IMR-90 (cell line): ENCODE data around the gene KIAA1614. TPM values are rescaled to one million over a fixed set of nuclear protein-coding genes. Genes with fewer than 3 reads are reported as not detected.

Experiments used
- ATAC-seq: fragments of 200-7000 bp; cut with Tn5 transposase; 2 replicates; pipeline ENCODE4 v1.9.1; 2020; ENCODE audit warnings: low read depth, mild to moderate bottlenecking, moderate library complexity
- BruUV-seq: library from RNA; stranded (reverse); fragments of 400-500 nt; replicated peaks from 2 replicates; lab custom pipeline; 2021; lab: Mats Ljungman, UMichigan
- CTCF ChIA-PET: fragments of 300-600 bp; formaldehyde crosslinking; extraction: SDS; loops from one replicate; lab custom pipeline; 2021; ENCODE audit warnings: antibody characterized with exemption; lab: Yijun Ruan, JAX
- POLR2A ChIA-PET: fragments of 300-600 bp; sonication (Branson Sonifier 250); formaldehyde crosslinking; loops from one replicate; lab custom pipeline; 2022; ENCODE audit warnings: antibody characterized with exemption; ENCODE audit not compliant: unreplicated experiment; lab: Charles Lee
- DNase-seq: peaks from one replicate; pipeline ENCODE4 v3.0.0; 2013
- H2AFZ ChIP-seq: replicated peaks from 2 replicates; pipeline ENCODE3; 2013; ENCODE audit warnings: low read length, mild to moderate bottlenecking; ENCODE audit not compliant: poor library complexity
- H2AK5ac ChIP-seq: 2 replicates; pipeline ENCODE4 v1.6.1; 2013; ENCODE audit warnings: low read depth, low read length, inconsistent platforms
- H2AK9ac ChIP-seq: replicated peaks from 2 replicates; pipeline ENCODE3; 2013; ENCODE audit warnings: mild to moderate bottlenecking, low read depth, low read length, moderate library complexity; ENCODE audit not compliant: poor library complexity
- H2BK120ac ChIP-seq: 2 replicates; pipeline ENCODE4 v1.6.1; 2013; ENCODE audit warnings: low read depth, low read length, inconsistent platforms
- H2BK15ac ChIP-seq: 3 replicates; pipeline ENCODE4 v1.6.1; 2013; ENCODE audit warnings: low read depth, low read length, inconsistent platforms
- H2BK20ac ChIP-seq: 2 replicates; pipeline ENCODE4 v1.6.1; 2013; ENCODE audit warnings: low read depth, mild to moderate bottlenecking, inconsistent platforms, low read length, moderate library complexity
- H2BK5ac ChIP-seq: 2 replicates; pipeline ENCODE4 v1.6.1; 2013; ENCODE audit warnings: mild to moderate bottlenecking, low read depth, low read length, inconsistent platforms; ENCODE audit not compliant: poor library complexity, severe bottlenecking
- H3K14ac ChIP-seq: replicated peaks from 2 replicates; pipeline ENCODE4 v1.6.1; 2013; ENCODE audit warnings: low read depth, low read length, inconsistent platforms
- H3K18ac ChIP-seq: 2 replicates; pipeline ENCODE4 v1.6.1; 2013; ENCODE audit warnings: low read depth, low read length, control low read depth
- H3K23ac ChIP-seq: 2 replicates; pipeline ENCODE4 v1.6.1; 2013; ENCODE audit warnings: low read depth, low read length, inconsistent platforms
- H3K27ac ChIP-seq: 2 replicates; pipeline ENCODE4 v1.5.1; 2013; ENCODE audit warnings: mild to moderate bottlenecking, control low read depth, low read length; ENCODE audit not compliant: insufficient read depth
- H3K27me3 ChIP-seq: 2 replicates; pipeline ENCODE4 v1.6.1; 2013; ENCODE audit warnings: low read length; ENCODE audit not compliant: control insufficient read depth, insufficient read depth
- H3K36me3 ChIP-seq: 2 replicates; pipeline ENCODE4 v1.6.1; 2013; ENCODE audit warnings: low read length, mixed read lengths; ENCODE audit not compliant: control insufficient read depth, insufficient read depth
- H3K4ac ChIP-seq: 2 replicates; pipeline ENCODE4 v1.6.1; 2013; ENCODE audit warnings: low read depth, low read length, inconsistent platforms
- H3K4me1 ChIP-seq: 2 replicates; pipeline ENCODE4 v1.6.1; 2013; ENCODE audit warnings: low read length, mixed read lengths; ENCODE audit not compliant: control insufficient read depth, insufficient read depth
- H3K4me2 ChIP-seq: 2 replicates; pipeline ENCODE4 v1.6.1; 2013; ENCODE audit warnings: low read depth, mild to moderate bottlenecking, control low read depth, low read length, moderate library complexity
- H3K4me3 ChIP-seq: 2 replicates; pipeline ENCODE4 v1.5.1; 2013; ENCODE audit warnings: low read depth, mild to moderate bottlenecking, control low read depth, low read length, moderate library complexity; ENCODE audit not compliant: insufficient read depth
- H3K56ac ChIP-seq: 2 replicates; pipeline ENCODE4 v1.6.1; 2013; ENCODE audit warnings: low read length, inconsistent platforms; ENCODE audit not compliant: insufficient read depth; ENCODE audit errors: extremely low read depth
- H3K79me1 ChIP-seq, 2 experiments: 2 replicates each; pipeline ENCODE4 v1.6.1; 2013; ENCODE audit warnings: low read length in 2 of 2, inconsistent platforms in 1 of 2, low read depth in 1 of 2
- H3K9ac ChIP-seq: 2 replicates; pipeline ENCODE4 v1.6.1; 2013; ENCODE audit warnings: low read depth, low read length, control low read depth
- H3K9me1 ChIP-seq: 2 replicates; pipeline ENCODE4 v1.6.1; 2013; ENCODE audit warnings: low read length, inconsistent platforms; ENCODE audit not compliant: insufficient read depth
- H3K9me3 ChIP-seq: 2 replicates; pipeline ENCODE4 v1.6.1; 2013; ENCODE audit warnings: low read length; ENCODE audit not compliant: control insufficient read depth, insufficient read depth
- H4K20me1 ChIP-seq: 2 replicates; pipeline ENCODE4 v1.6.1; 2013; ENCODE audit warnings: low read length, inconsistent platforms; ENCODE audit not compliant: insufficient read depth
- H4K5ac ChIP-seq: 2 replicates; pipeline ENCODE4 v1.6.1; 2013; ENCODE audit warnings: mild to moderate bottlenecking, low read depth, low read length, control low read depth
- H4K8ac ChIP-seq, 2 experiments: 2 replicates each; pipeline ENCODE4 v1.6.1; 2013; ENCODE audit warnings: low read depth in 2 of 2, low read length in 2 of 2, control low read depth in 1 of 2, inconsistent platforms in 1 of 2
- H4K91ac ChIP-seq: 2 replicates; pipeline ENCODE4 v1.6.1; 2013; ENCODE audit warnings: low read depth, low read length, inconsistent platforms; ENCODE audit not compliant: insufficient read depth
- BHLHE40 ChIP-seq: fragments of 150-350 bp; IDR thresholded peaks from 2 replicates; pipeline ENCODE4 v1.6.1; 2016; ENCODE audit warnings: mild to moderate bottlenecking, low read depth, low read length
- CEBPB ChIP-seq: IDR thresholded peaks from 2 replicates; pipeline ENCODE4 v1.6.1; 2012; ENCODE audit warnings: low read depth, low read length, improper control_type of control experiment
- CHD1 ChIP-seq: IDR thresholded peaks from 2 replicates; pipeline ENCODE4 v1.6.1; 2012; ENCODE audit warnings: low read depth, low read length, improper control_type of control experiment
- CTCF ChIP-seq: conservative IDR thresholded peaks from 2 replicates; pipeline ENCODE4 v1.5.1; 2012; ENCODE audit warnings: mild to moderate bottlenecking, low read depth, low read length, improper control_type of control experiment
- ELK1 ChIP-seq: fragments of 150-350 bp; IDR thresholded peaks from 2 replicates; pipeline ENCODE4 v1.6.1; 2016; ENCODE audit warnings: low read depth, mild to moderate bottlenecking, low read length, moderate library complexity, borderline replicate concordance
- FOS ChIP-seq: fragments of 150-350 bp; IDR thresholded peaks from 2 replicates; pipeline ENCODE4 v1.6.1; 2016; ENCODE audit warnings: low read depth, low read length
- MAFK ChIP-seq: IDR thresholded peaks from 2 replicates; pipeline ENCODE4 v1.6.1; 2012; ENCODE audit warnings: low read depth, low read length, improper control_type of control experiment
- MAZ ChIP-seq: IDR thresholded peaks from 2 replicates; pipeline ENCODE4 v1.6.1; 2012; ENCODE audit warnings: low read depth, mild to moderate bottlenecking, low read length, improper control_type of control experiment, moderate library complexity, borderline replicate concordance
- MXI1 ChIP-seq: IDR thresholded peaks from 2 replicates; pipeline ENCODE4 v1.6.1; 2012; ENCODE audit warnings: low read depth, mild to moderate bottlenecking, low read length, moderate library complexity, borderline replicate concordance
- NFE2L2 ChIP-seq: fragments of 150-350 bp; IDR thresholded peaks from 2 replicates; pipeline ENCODE4 v1.6.1; 2016; ENCODE audit warnings: low read depth, mild to moderate bottlenecking, low read length
- POLR2A ChIP-seq: IDR thresholded peaks from 2 replicates; pipeline ENCODE4 v1.6.1; 2012; ENCODE audit warnings: mild to moderate bottlenecking, low read depth, low read length
- RAD21 ChIP-seq: IDR thresholded peaks from 2 replicates; pipeline ENCODE4 v1.6.1; 2012; ENCODE audit warnings: low read length, improper control_type of control experiment
- RCOR1 ChIP-seq: IDR thresholded peaks from 2 replicates; pipeline ENCODE4 v1.6.1; 2012; ENCODE audit warnings: mild to moderate bottlenecking, low read length, improper control_type of control experiment; ENCODE audit not compliant: insufficient replicate concordance
- RFX5 ChIP-seq: IDR thresholded peaks from 2 replicates; pipeline ENCODE4 v1.8.0; 2012; ENCODE audit warnings: low read depth, mild to moderate bottlenecking, low read length, moderate library complexity
- SMC3 ChIP-seq: fragments of 150-350 bp; IDR thresholded peaks from 2 replicates; pipeline ENCODE4 v1.6.1; 2016; ENCODE audit warnings: low read depth, mild to moderate bottlenecking, antibody characterized with exemption, low read length, moderate library complexity
- USF2 ChIP-seq: fragments of 150-350 bp; IDR thresholded peaks from 2 replicates; pipeline ENCODE4 v1.6.1; 2017; ENCODE audit warnings: mild to moderate bottlenecking, antibody characterized with exemption, low read length, low read depth
- WGBS, 2 experiments: methylation state at CpG; one replicate each; pipeline versions ENCODE4 v1.1.5 to v1.1.7; 2013; ENCODE audit warnings: missing lambda C conversion rate in 2 of 2; ENCODE audit not compliant: insufficient read length in 1 of 2; ENCODE audit errors: extremely low coverage in 2 of 2; 5-methylcytosine and 5-hydroxymethylcytosine counted together
- dilution Hi-C: fragments of 300-500 bp; cut with HindIII; formaldehyde crosslinking; loops from one replicate; pipeline ENCODE4 v1.14.3; 2018; ENCODE audit warnings: low sequenced_read_pairs; ENCODE audit not compliant: unreplicated experiment
- in situ Hi-C: fragments of 300-500 bp; cut with MboI; formaldehyde crosslinking; loops from 3 replicates; pipeline ENCODE4 v1.14.3; 2019; ENCODE audit warnings: low sequenced_read_pairs, inconsistent platforms, mixed read lengths
- intact Hi-C: fragments of 100-400 bp; cut with micrococcal nuclease; formaldehyde crosslinking; loops from 2 replicates; pipeline ENCODE4 v1.10.0; 2022
- polyA plus RNA-seq, 3 experiments: library from polyadenylated mRNA; depleted of rRNA; stranded (reverse); fragments of >200 nt; gene quantifications; 2 replicates each; pipeline ENCODE4 v1.2.3, GENCODE V29; 2012; ENCODE audit warnings: low replicate concordance in 1 of 3
- total RNA-seq: library from RNA; depleted of rRNA; stranded (reverse); fragments of >200 nt; gene quantifications from 2 replicates; pipeline ENCODE4 v1.2.3, GENCODE V29; 2012

The KIAA1614 gene
- total and polyA plus RNA-seq, 2 of the 4 experiments (the other 2 are of a cell fraction): 1.8 to 3.5 TPM

- TF ChIP-seq POLR2A (no peak), BHLHE40 (no peak), USF2 (no peak), CHD1 (no peak), MXI1 (no peak), SMC3 (no peak), CTCF (no peak), CEBPB (no peak), MAFK (no peak), ELK1 (no peak), RAD21 (no peak), MAZ (no peak), RFX5 (no peak), FOS (no peak), NFE2L2 (no peak), RCOR1 (no peak)
- Histone ChIP-seq H2AK9ac (peak overlapping the region; percentile 37), H2BK20ac (no peak overlapping the region), H3K4ac (peak overlapping the region; percentile 1; the same call in 1 of the 2 replicates), H4K91ac (no peak overlapping the region), H3K27me3 (no peaks in the 10 kb centered on the region), H2BK5ac (no peak overlapping the region), H3K56ac (no peak overlapping the region; the same call in 1 of the 2 replicates), H2AK5ac (0 out of 2 replicates have a peak overlapping the region, but pooled peaks have one; percentile 9), H3K9me3 (no peaks in the 10 kb centered on the region), H3K4me1 (peaks cover 4% of the 10 kb centered on the region), H3K9me1 (peaks cover 15% of the 10 kb centered on the region; the same call in 1 of the 2 replicates), H3K18ac (no peak overlapping the region), H2AFZ (peak overlapping the region; percentile 89), H3K36me3 (peaks cover 12% of the 10 kb centered on the region), H4K5ac (no peak overlapping the region), H3K23ac (no peak overlapping the region; the same call in 1 of the 2 replicates), H3K27ac (no peak overlapping the region), H2BK15ac (no peak overlapping the region), H2BK120ac (no peak overlapping the region), H3K4me3 (no peak overlapping the region), H3K14ac (no peak overlapping the region), H3K4me2 (no peak overlapping the region), H3K9ac (no peak overlapping the region), H4K20me1 (no peaks in the 10 kb centered on the region), H4K8ac (peak overlapping the region in 1 of 2 experiments; percentile 89; a peak in 2 of 4 replicates), H3K79me1 (peaks cover 10 to 26% of the 10 kb centered on the region in 2 experiments)
- intact Hi-C loops (loop anchor here (2.0 kb wide), 1 partner anchor 188 kb away; no protein-coding TSS in a partner anchor), dilution Hi-C loops (no loop called here), in situ Hi-C loops (no loop called here)
- WGBS, 2 experiments: 88% methylated on average over 6 of the region's 10 CpGs; no CpG with 5 or more reads in 1 of the 2 experiments
- ATAC-seq: no peak
- no peak for DNase-seq
- ChIA-PET CTCF (no interaction called here), POLR2A (no interaction called here)
- no TSS peak for BruUV-seq
Measured at GRCh38 chr1:180954801-180955165, 42.1 kb downstream of the KIAA1614 start.
